ENCODE data around the gene DSPP. TPM values are rescaled to one million over a fixed set of nuclear protein-coding genes. Genes with fewer than 3 reads are reported as not detected.
A peak's percentile ranks its signal among the peaks of the same experiment; 100 is the strongest.
"Not testable (repeated sequence)": the region's sequence is repeated elsewhere in the genome, so short reads cannot be mapped to it uniquely, and the experiment has no call there.

DSPP gene
- not detected in 2 replicates for total RNA-seq (2014; rRNA removed; shearing (Covaris generic))
- not detected in 2 replicates for polyA plus RNA-seq (2015; cell fraction: cytosol; rRNA removed)
- polyA plus RNA-seq (2015; cell fraction: nucleus; rRNA removed), result not detected in 2 replicates

DNA sequence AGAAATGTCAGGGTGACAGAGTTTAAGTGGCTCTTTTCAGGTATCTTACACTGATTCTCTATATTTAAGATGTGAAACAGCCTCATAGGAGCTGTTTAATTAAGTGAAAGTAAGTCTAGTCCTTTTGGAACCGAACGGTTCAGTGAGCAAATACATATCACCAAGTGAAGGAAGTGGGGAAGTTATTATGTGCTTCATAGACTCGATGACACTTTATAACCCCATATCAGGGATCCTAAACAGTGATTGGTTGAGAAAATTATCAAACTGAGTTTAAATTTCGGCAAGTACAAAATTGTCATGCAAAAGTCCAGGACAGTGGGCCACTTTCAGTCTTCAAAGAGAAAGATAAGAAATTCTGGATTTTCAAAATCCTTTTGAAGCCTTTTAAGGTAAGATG, at the start of gene DSPP:
Gene DSPP (plus strand): TSS at position 301 of the 400 bp plus-strand sequence. CDS start 2,380 bp downstream, outside the sequence.
- in situ Hi-C loops (cut with HindIII; ENCODE audit: low pct_unique_long_range_greater_than_20kb, low sequenced_read_pairs), result no loop called here
- no peak for DNase-seq (ENCODE audit: low read depth, low spot score)

DNA sequence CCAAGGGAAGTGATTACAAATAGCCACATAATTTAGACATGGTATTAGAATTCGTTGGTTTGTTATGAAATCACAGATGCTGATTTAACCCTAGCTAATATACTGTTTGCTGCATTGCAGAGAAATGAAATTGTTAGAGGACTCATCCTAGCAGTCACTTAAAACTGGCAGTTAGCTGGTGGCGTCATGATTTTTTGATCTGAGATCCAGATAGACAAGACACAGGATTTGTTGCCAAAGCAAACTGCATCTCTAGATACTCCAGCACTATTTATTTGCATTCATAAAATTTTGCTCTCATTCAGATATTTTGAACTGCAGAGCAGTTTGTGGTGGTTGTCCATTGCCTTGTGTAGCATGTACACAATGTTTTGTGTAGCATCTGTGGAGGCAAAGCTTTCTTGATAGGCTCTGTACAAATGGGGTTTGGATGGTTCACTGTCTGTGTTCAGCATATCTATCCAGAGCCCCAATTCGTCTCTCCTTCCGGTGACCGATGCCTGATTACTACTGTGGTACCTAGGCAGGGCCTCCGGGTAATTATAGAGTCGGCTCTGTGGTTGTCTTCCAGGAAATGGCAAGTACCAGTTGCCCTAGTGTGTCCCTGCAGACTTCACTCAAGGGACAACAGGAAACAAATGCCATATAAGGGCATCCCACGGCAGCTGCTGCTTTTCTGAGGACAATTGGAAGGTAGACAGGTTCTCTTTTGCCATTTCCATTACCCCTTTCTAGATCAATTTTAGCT, 49.1 kb upstream of the DSPP start:
- in situ Hi-C loops (cut with HindIII; ENCODE audit: low pct_unique_long_range_greater_than_20kb, low sequenced_read_pairs), result no loop called here
- DNase-seq (ENCODE audit: low read depth, low spot score), result no peak

DNA sequence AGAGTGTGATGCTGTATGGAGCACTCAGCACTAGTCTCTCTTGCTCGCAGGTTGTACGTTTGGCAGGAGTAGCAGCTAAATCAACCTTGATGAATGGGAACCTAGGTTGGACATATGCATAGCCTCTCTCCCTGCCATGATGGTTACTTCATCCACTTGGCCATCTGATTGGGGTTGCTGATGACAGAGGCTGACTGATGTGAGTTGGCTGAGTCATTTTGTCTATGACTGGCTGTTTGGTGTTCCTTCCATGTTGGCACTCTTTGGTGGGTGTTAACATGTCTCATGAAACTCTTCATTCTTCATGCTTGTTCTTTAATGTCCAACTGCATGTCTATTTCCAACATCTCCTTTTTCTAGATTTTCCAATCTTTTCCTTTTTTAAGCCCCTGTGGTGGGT, 47.5 kb upstream of the DSPP start:
- DNase-seq (ENCODE audit: low read depth, low spot score), result no peak
- in situ Hi-C loops (cut with HindIII; ENCODE audit: low pct_unique_long_range_greater_than_20kb, low sequenced_read_pairs), result no loop called here

DNA sequence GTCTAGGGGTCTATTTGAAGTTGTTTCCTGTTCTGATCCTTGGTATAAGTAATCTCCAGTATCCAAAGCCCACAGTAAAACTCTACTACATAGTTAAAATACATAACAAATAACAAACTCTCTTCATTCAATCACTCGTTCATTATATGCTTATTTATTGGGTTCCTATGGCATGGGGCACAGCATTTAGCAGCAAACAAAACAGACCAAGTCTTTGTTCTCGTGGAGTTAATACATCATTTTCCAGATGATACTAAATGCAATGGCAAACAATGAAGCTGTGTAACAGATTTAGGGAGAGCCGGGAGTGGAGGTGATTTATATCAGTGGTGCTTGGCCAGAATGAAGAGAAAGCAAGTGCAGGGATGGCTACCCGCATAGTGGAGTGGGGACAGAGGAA, 42.6 kb upstream of the DSPP start:
- peak; percentile 11 for DNase-seq (ENCODE audit: low read depth, low spot score)
- in situ Hi-C loops (cut with HindIII; ENCODE audit: low pct_unique_long_range_greater_than_20kb, low sequenced_read_pairs), result no loop called here

DNA sequence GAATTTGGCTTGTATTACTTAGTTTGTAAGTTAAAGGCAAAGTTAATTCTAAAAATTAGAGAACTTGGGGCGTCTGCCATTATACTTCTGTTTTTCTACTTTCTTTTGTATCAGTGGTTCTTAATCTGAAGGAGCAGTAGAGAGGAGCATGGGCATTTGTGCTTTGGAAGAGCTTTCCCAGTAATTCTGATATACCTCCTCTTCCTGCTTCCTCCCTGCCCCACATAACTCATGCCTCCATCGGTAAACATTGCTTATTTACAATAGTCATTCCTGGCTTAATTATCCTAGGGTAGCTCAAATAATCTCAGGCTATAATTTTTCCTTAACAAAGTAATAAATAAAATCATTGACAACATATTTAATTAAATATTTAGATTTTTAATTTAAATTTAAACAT, 42.1 kb upstream of the DSPP start:
- in situ Hi-C loops (cut with HindIII; ENCODE audit: low pct_unique_long_range_greater_than_20kb, low sequenced_read_pairs), result no loop called here
- DNase-seq (ENCODE audit: low read depth, low spot score), result no peak

DNA sequence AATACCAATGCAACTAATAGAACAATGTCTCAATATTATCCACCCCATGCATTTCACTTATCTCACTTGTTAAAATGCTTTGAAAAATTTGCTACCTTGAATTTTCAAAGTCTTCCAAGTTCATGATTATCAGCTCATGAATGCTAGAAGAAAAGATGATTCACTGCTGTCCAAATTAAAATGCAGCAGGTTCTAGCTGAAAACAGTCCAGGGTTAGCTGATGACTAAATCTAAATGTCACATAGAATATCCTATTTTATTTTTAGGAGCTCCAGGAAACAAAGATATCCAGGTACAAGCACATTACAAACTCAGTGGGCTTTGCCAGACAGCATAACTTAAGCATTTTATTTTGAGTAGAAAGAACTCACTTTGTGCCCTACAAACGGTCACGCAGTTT, 41.1 kb upstream of the DSPP start:
- no peak for DNase-seq (ENCODE audit: low read depth, low spot score)
- in situ Hi-C loops (cut with HindIII; ENCODE audit: low pct_unique_long_range_greater_than_20kb, low sequenced_read_pairs), result no loop called here

DNA sequence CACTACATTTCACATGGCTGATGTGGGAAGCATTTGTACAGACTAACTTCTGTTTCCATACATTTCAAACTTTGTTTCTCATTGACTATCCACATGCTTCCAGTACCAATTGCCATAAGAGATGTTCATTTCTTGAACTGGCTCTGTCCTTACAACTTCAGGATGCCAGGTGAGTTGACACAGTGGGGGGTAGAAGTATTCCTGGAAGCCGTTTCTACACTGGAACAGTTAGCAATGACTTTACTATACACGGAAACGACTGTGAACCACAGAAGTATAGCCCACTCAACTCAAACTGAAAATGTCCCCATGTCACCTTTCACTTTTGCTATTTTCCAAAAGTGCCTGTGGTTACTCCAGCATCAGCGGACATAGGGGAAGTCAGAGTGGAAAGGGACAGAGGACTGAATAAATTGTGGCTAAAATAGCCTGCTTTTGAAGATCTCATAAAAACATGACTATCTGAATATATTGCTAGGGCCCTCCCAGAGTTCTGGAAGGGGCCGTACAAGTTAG, 38.0 kb upstream of the DSPP start:
- in situ Hi-C loops (cut with HindIII; ENCODE audit: low pct_unique_long_range_greater_than_20kb, low sequenced_read_pairs), result no loop called here
- no peak for DNase-seq (ENCODE audit: low read depth, low spot score)

DNA sequence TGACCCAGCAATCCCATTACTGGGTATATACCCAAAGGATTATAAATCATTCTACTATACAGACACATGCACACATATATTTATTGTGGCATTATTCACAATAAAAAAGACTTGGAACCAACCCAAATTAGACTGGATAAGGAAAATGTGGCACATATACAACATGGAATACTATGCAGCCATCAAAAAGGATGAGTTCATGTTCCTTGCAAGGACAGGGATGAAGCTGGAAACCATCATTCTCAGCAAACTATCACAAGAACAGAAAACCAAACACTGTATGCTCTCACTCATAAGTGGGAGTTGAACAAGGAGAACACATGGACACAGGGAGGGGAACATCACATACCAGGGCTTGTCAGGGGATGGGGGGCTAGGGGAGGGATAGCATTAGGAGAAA, 34.0 kb upstream of the DSPP start:
- DNase-seq (ENCODE audit: low read depth, low spot score); in situ Hi-C loops (cut with HindIII; ENCODE audit: low pct_unique_long_range_greater_than_20kb, low sequenced_read_pairs): not testable (repeated sequence)

DNA sequence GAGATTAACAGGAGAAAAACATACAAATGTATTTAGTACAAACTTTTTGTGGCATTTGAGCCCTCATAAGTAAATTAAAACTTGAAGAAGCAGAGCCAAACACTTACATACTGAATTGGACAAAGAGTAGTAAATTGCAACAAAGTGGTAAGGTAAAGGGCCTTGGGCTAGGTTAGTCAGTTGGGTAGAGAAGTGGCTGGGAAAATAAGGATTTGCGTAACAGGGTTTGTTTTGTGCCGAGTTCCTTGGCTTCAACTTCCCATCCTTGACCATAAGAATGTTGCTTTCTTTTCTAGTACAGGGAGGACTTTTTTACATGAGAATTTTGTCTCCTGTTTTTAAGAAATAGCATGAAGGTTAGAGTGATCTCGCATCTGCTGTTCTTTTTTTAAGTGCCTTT, 33.3 kb upstream of the DSPP start:
- in situ Hi-C loops (cut with HindIII; ENCODE audit: low pct_unique_long_range_greater_than_20kb, low sequenced_read_pairs), result no loop called here
- no peak for DNase-seq (ENCODE audit: low read depth, low spot score)

DNA sequence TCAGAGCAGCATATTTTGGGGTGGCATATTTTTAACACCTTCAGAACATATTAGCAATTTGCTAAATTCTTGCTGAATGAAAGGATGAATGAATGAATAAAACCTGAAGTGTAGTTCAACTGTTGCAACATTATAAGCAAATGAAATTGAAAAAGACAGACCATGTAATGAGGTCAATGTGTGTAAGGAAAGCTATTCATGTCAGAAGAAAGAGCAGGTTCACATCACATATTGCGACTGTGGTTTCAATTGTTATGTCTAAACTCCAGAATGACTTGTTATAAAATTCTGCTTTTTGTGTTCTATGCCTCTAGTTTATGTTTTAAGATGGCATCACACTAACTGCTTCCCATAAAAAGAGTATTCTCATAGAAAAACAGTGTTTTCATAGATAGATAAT, 32.9 kb upstream of the DSPP start:
- in situ Hi-C loops (cut with HindIII; ENCODE audit: low pct_unique_long_range_greater_than_20kb, low sequenced_read_pairs), result no loop called here

DNA sequence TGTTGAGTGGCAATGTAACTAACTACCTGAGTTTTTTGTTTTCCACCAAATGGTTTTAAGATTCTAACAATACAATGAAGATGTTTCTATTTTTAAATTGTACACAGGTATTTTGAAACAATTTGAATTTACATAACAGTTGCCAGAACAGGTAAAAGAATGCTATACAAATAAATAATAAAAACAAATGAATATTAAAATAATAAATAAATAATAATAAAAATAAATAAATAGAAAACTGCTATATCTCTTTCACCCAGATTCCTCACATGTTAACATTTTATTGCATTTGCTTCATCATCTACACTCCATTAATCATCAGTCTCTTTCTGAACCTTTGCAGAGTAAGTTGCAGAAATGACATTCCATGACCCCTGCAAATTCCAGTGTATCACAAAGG, 32.3 kb upstream of the DSPP start:
- no peak for DNase-seq (ENCODE audit: low read depth, low spot score)
- in situ Hi-C loops (cut with HindIII; ENCODE audit: low pct_unique_long_range_greater_than_20kb, low sequenced_read_pairs), result no loop called here

More for the DNA sequence above, 32.9 kb upstream of the DSPP start:
- no peak for DNase-seq (ENCODE audit: low read depth, low spot score)

DNA sequence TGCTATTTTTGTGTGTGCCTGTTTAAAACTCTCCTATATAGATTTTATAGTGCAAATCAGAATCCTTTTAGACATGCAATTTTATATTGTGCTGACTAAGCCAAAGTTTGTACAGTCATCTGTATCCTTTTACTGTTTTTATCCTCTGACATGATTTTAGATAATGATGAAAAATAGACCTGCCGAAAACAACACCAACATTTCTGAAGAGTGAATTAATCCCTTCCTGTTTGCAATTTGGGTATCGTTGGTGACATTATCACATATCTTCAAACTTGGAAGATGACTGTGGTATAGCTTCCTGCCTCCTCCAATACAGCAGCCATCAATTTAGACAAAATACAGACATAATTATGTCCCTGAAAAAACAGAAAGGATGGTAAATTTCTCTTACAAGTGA, 28.9 kb upstream of the DSPP start:
- DNase-seq (ENCODE audit: low read depth, low spot score), result no peak
- in situ Hi-C loops (cut with HindIII; ENCODE audit: low pct_unique_long_range_greater_than_20kb, low sequenced_read_pairs), result no loop called here

DNA sequence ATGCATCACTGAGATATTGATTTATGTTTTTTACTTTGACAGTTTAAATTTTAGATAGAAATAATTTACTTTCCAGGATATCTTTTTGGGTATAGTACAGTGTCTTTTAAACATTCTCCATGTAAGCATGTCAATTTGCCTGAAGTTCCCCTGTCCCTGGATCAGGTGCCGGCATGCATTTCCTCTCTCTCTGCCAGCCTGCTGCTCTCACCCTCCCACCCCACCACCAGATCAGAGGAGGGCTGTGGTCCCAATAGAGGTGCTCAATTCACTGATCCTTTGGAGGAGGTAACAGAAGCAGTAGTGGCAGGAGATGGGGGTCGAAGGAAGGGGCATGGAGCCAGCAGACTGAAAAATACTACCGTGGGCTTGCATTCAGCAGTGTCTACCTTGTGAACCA, 28.3 kb upstream of the DSPP start:
- in situ Hi-C loops (cut with HindIII; ENCODE audit: low pct_unique_long_range_greater_than_20kb, low sequenced_read_pairs), result no loop called here
- DNase-seq (ENCODE audit: low read depth, low spot score), result no peak

DNA sequence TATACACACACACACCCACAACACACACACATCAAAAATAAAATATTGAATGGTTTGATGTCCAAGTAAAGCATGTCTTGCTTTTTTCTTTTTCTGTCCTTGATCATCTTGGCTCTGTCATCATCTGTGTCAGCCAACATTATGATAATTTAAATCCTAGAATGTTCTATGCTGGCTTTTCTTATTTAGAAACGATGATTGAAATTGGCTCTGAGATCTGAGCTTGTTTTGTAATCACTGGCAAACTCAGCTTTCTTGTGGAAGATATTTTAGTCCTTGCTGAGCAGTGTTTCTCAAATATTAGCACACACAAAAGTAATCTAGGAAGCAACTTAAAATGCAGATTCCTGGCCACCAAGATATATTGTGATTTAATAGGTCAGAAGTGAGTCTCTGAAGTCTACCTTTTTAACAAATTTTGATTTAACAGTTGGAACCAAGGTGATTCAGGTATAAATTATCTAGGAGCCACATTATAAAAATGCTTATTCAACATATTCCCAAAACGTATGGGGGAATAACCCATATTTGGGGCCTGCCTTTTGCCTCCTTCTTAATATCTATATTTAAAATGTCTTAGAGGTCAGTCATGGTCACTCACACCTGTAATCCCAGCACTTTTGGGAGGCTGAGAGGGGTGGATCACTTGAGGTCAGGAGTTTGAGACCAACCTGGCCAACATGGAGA, 24.0 kb upstream of the DSPP start:
- in situ Hi-C loops (cut with HindIII; ENCODE audit: low pct_unique_long_range_greater_than_20kb, low sequenced_read_pairs), result no loop called here
- DNase-seq (ENCODE audit: low read depth, low spot score), result no peak

DNA sequence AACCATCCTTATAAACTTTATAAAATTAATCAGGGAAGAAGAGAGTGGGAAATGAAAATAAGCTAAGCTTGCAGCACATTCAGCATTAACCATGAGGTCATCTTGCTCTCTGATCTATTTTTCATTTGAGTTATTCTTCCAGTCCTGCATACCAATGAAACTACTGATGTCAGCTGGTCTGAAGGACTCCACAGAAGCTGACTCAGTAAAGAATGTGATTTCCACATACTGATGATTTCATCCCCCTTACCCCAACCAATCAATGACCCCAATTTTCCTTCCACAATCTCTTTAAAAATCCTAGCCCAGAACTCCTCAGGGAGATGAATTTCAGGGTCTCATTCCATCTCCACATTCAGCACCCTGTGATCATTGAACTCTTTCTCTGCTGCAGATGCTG, 18.8 kb upstream of the DSPP start:
- in situ Hi-C loops (cut with HindIII; ENCODE audit: low pct_unique_long_range_greater_than_20kb, low sequenced_read_pairs), result no loop called here
- DNase-seq (ENCODE audit: low read depth, low spot score), result no peak

DNA sequence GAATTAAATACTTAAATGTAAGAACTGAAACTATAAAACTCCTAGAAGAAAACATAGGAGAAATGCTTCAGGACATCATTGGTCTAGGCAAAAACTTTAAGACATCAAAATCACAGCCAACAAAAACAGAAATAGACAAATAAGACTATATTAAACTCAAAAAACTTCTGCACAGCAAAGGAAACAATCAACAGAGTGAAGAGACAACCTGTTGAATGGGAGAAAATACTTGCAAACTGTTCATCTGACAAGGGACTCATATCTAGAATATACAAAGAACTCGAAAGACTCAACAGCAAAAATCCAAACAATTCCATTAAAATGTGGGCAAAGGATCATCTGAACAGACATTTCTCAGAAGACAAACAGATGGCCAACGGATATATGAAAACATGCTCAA, 16.2 kb upstream of the DSPP start:
- no peak for DNase-seq (ENCODE audit: low read depth, low spot score)
- in situ Hi-C loops (cut with HindIII; ENCODE audit: low pct_unique_long_range_greater_than_20kb, low sequenced_read_pairs), result no loop called here

DNA sequence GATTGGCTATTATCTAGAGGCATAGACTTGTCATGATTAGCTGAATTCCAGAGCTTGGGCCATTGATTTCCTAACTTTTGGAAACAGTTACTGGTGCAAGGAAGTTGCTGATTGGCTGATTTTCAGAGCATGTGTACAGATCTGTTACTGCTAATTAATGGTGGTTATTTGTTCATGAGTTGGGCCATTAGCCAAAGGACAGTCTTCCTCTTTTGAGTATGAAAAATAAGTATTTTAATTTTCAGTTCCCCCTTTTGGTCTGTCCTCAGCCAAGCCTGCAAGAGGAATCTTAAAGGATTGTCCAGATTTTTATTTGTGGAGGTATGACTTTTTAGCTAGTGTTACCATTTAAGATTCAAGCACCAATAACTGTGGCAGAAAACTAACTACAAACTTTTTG, 7.0 kb upstream of the DSPP start:
- in situ Hi-C loops (cut with HindIII; ENCODE audit: low pct_unique_long_range_greater_than_20kb, low sequenced_read_pairs), result no loop called here
- DNase-seq (ENCODE audit: low read depth, low spot score), result no peak

DNA sequence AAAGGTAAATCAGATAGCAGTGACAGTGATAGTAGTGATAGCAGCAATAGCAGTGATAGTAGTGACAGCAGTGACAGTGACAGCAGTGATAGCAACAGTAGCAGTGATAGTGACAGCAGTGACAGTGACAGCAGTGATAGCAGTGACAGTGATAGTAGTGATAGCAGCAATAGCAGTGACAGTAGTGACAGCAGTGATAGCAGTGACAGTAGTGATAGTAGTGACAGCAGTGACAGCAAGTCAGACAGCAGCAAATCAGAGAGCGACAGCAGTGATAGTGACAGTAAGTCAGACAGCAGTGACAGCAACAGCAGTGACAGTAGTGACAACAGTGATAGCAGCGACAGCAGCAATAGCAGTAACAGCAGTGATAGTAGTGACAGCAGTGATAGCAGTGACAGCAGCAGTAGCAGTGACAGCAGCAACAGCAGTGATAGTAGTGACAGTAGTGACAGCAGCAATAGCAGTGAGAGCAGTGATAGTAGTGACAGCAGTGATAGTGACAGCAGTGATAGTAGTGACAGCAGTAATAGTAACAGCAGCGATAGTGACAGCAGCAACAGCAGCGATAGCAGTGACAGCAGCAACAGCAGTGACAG, 6.1 kb downstream of the DSPP start:
- DNase-seq (ENCODE audit: low read depth, low spot score), result no peak
- in situ Hi-C loops (cut with HindIII; ENCODE audit: low pct_unique_long_range_greater_than_20kb, low sequenced_read_pairs), result no loop called here
